GM12875 (cell line): ENCODE results near the gene NEURL4.
A peak's percentile ranks its signal among the peaks of the same experiment; 100 is the strongest.

Experiments
- H3K4me3 ChIP-seq: one replicate; pipeline ENCODE4 v1.5.1; 2011; ENCODE audit warnings: low read depth, low read length, control low read depth
- CTCF ChIP-seq: IDR thresholded peaks from 2 replicates; pipeline ENCODE4 v1.5.1; 2011; ENCODE audit warnings: low read depth, mild to moderate bottlenecking, control low read depth, inconsistent platforms, low read length, moderate library complexity, borderline replicate concordance; ENCODE audit not compliant: insufficient read depth

The NEURL4 gene

DNA sequence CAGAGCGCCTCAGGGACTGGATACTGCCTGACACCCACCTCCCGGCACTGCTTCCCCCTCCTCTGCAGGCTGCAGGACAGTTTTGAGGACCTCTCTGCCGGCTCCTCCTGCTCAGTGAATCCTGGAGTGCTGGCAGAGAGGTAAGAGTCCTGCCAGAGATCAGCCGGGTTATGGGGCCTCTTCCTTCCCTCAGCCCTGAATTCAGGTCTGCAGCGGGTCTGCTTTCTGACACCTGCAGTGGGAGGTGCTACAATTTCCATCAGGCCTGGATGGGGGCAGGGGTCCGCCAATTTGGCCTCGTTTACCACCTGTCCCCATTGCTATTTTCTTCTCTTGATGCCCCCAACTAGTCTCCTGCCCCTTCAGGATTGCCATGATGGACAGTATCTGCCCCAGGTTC lies 3.0 kb upstream of the NEURL4 start:
- no peak for TF ChIP-seq CTCF
- no peak overlapping the region for H3K4me3 ChIP-seq

GRCh38 chr17:7330638-7331015 lies 1.5 kb upstream of the NEURL4 start:
- no peak for TF ChIP-seq CTCF
- peak overlapping the region; percentile 94 for H3K4me3 ChIP-seq

GRCh38 chr17:7329997-7330637 lies 982 bp upstream of the NEURL4 start:
- H3K4me3 ChIP-seq: peak overlapping the region; percentile 94
- TF ChIP-seq CTCF: no peak

GRCh38 chr17:7329374-7329996 lies 350 bp upstream of the NEURL4 start:
- H3K4me3 ChIP-seq: peak overlapping the region; percentile 94
- TF ChIP-seq CTCF: no peak

GRCh38 chr17:7328009-7328408 lies 1.1 kb downstream of the NEURL4 start:
- no peak overlapping the region for H3K4me3 ChIP-seq
- no peak for TF ChIP-seq CTCF

- no peak overlapping the region for H3K4me3 ChIP-seq
Measured at GRCh38 chr17:7327501-7327900, 1.6 kb downstream of the NEURL4 start.

More at GRCh38 chr17:7327501-7327900, 1.6 kb downstream of the NEURL4 start:
- TF ChIP-seq CTCF: no peak
